ENCODE results near the gene EVC.

EVC gene

DNA sequence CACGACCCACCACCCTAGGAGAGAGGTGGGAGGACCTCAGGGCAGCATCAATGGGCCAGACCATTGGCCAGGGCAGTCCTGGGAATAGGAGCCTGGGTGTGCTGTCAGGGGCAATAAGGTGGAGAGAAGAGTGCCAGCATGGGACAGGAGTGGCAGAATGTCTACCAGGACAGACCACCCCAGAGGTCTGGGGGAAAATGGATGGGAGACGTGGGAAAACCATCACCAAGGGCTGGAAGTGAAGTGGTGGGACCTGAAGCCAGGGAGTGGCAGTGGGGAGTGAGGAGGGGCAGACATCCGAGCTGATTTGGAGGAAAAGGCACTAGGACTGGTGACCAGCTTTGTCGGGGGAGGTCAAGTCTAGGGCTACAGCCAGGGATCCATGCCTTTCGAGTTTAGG, 3.6 kb upstream of the EVC start:
- TF ChIP-seq L3MBTL2 (conservative IDR thresholded peaks at IDR 0.05) (no peak), HDGF (IDR thresholded peaks at IDR 0.05; ENCODE audit: borderline replicate concordance) (no peak), SP1 (IDR thresholded peaks at IDR 0.05) (no peak), CTBP1 (IDR thresholded peaks at IDR 0.05; ENCODE audit: borderline replicate concordance) (no peak)
- POLR2A ChIA-PET = no interaction called here
- no peak for DNase-seq (ENCODE audit: extremely low spot score)
- CTCF ChIA-PET = no interaction called here

DNA sequence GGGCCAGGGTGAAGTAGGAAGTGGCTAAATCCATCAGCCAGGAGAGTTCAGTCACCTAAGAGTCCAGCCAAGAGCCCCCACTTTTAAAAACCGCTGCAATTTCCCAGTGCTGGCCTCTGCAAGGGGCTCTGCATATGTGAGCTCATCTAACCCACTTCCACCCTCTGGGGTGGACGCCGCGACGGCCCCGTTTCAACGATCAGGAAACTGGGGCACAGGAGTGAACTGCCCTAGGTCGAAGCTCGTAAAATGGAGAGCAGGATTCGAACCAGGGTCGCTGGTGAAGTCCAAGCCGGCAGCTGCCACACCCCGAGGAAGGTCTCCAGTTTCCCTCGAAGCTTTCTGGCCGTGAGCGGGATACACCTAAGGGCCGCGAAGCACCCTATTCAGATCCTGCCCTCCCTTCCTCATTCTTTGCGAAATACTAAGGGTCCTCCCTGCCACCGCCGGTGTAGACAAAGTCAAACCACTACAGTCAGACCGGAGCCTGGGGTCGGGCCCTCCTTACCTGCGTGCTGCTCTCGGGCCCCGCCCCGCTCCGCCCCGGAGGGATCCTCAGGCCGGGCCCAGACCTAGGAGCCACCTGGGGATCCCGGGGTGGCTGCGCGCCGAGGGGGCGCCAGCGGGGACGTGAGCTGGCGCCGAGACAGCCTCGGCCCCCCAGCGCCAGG, 3.1 kb upstream of the EVC start:
- CTCF ChIA-PET = no interaction called here
- DNase-seq (ENCODE audit: extremely low spot score) = no peak
- POLR2A ChIA-PET = no interaction called here
- TF ChIP-seq LEF1 (IDR thresholded peaks at IDR 0.05; ENCODE audit: borderline replicate concordance) (no peak), ARNT (IDR thresholded peaks at IDR 0.05) (no peak), SUZ12 (IDR thresholded peaks at IDR 0.05) (no peak), HDGF (IDR thresholded peaks at IDR 0.05; ENCODE audit: borderline replicate concordance) (no peak), CTBP1 (IDR thresholded peaks at IDR 0.05; ENCODE audit: borderline replicate concordance) (no peak), FOXA1 (IDR thresholded peaks at IDR 0.05) (no peak), FOXK2 (IDR thresholded peaks at IDR 0.05) (no peak), BHLHE40 (IDR thresholded peaks at IDR 0.05; ENCODE audit: borderline replicate concordance) (no peak), SP1 (IDR thresholded peaks at IDR 0.05) (no peak), L3MBTL2 (conservative IDR thresholded peaks at IDR 0.05) (no peak), TARDBP (IDR thresholded peaks at IDR 0.05) (no peak), ZNF384 (IDR thresholded peaks at IDR 0.05) (no peak), FOXM1 (IDR thresholded peaks at IDR 0.05; ENCODE audit: borderline replicate concordance) (no peak)
- TF ChIP-seq, protein P1, sequence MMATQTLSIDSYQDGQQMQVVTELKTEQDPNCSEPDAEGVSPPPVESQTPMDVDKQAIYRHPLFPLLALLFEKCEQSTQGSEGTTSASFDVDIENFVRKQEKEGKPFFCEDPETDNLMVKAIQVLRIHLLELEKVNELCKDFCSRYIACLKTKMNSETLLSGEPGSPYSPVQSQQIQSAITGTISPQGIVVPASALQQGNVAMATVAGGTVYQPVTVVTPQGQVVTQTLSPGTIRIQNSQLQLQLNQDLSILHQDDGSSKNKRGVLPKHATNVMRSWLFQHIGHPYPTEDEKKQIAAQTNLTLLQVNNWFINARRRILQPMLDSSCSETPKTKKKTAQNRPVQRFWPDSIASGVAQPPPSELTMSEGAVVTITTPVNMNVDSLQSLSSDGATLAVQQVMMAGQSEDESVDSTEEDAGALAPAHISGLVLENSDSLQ (IDR thresholded peaks at IDR 0.05) = no peak

DNA sequence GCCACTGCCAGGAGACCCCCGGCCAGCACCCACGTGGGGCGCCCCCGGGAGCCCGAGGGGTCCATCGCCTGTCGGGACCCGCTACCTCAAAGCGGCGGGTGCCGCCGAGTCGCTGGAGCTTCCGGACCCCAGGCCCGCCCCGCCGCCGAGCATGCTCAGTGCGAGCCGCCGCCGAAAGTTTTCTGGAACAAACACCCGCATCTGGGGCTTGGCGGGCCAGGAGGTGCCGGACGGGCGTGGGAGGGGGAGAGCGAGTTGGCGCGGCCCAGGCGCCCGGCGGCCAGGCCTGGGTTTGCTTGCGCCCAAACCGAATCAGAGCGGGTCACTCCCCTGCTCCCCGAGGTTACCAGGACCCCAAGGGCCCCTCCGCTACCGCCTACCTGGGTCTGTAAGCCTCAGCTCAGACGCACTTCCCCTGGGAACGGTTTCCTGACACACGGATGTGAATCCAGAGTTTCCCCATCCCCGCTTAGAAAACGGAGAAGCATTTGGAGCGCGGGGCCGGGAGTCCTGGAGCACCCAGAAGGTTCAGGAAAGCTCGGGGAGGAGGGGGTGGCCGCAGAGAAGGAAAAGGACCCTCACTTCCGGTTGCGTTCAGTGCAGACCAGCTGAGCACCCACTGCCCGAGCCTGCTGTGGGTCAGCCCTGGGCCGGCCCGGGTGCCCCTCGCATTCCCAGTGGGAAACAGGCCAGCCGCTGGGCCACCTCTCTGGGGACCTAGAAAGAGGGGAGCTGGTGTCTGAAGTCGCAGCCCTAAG, 2.4 kb upstream of the EVC start, which contains the start of gene EVC2:
Gene EVC2, minus strand, starts transcription at position 111 of the 758 bp plus-strand sequence. Its CDS starts 46 bp downstream, at position 65.
- TF ChIP-seq NFRKB (IDR thresholded peaks at IDR 0.05) = no peak
- no peak for TF ChIP-seq SUZ12 (IDR thresholded peaks at IDR 0.05)
- no peak for TF ChIP-seq TARDBP (IDR thresholded peaks at IDR 0.05)
- no peak for TF ChIP-seq BHLHE40 (IDR thresholded peaks at IDR 0.05; ENCODE audit: borderline replicate concordance)
- TF ChIP-seq, protein P1 (IDR thresholded peaks at IDR 0.05) = no peak
- no peak for TF ChIP-seq L3MBTL2 (conservative IDR thresholded peaks at IDR 0.05)
- CTCF ChIA-PET = no interaction called here
- no peak for DNase-seq (ENCODE audit: extremely low spot score)
- POLR2A ChIA-PET = no interaction called here

DNA sequence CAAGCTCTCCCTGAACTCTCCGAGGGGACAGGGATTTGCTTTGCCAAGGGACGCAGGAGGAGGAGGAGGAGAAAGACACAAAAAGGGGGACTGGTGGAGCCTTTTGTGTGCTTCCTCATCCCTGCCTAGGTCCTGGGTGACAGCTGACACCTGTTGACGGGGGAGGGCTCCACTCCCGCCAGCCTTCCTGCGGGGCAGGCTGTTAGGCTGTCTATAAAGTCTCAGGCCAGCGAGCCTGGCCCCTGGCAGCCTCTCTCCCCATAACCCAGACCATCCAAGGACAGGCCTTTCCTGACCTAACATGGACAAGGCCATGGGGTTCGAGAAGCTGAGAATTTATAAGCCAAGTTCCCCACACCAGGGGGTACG, 1.8 kb upstream of the EVC start:
- ChIA-PET POLR2A (no interaction called here), CTCF (no interaction called here)
- TF ChIP-seq FOXK2 (IDR thresholded peaks at IDR 0.05) (no peak), TARDBP (IDR thresholded peaks at IDR 0.05) (no peak), CTBP1 (IDR thresholded peaks at IDR 0.05; ENCODE audit: borderline replicate concordance) (no peak), LEF1 (IDR thresholded peaks at IDR 0.05; ENCODE audit: borderline replicate concordance) (no peak)
- no peak for DNase-seq (ENCODE audit: extremely low spot score)

DNA sequence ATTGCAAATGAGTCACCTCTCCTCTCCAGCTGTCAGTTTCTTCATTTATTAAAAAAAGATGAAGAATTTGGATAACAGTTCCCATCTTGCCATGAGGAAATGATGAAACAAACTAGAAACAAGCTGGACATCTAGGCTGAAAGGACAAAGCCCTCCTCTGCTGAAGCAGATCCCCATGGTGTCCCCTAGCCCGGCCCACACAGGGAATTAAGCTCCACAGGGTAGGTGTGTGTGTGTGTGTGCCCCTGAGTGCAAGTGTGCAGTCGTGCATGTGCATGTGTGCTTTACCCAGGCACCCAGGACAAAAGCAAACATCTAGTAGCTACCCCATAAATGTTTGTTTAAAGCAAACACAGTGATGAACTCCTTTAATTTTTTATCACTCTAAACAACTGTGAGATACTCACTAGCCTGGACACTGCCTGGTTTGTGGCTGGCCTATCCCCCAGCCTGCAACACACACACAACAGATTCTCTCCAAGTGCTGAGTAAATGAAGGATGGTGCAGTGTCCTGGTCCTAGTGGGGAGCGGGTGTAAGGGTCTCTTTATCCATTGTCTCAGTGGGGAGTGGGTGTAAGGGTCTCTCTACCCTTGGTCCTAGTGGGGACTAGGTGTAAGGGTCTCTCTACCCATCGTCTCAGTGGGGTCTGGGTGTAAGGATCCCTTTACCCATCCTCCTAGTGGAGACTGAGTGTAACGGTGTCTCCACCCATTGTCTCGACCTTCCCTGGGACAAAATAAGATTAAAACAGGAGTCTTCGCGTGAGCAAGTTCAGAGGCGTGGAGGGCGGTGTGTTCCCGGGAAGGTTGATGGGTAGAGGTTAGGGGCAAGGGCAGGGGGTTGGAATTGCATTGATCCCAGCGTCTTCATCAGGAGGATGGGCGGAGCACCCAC, 688 bp upstream of the EVC start:
- ChIA-PET POLR2A (no interaction called here), CTCF (interaction anchor here (0.8 kb wide), 1 partner anchor 518 kb away, joined by 3 read pairs; no protein-coding TSS in a partner anchor)
- peak; percentile 59 for DNase-seq (ENCODE audit: extremely low spot score)
- TF ChIP-seq L3MBTL2 (conservative IDR thresholded peaks at IDR 0.05) (0 out of 2 replicates have a peak, but pooled peaks have one; percentile 37), ARNT (IDR thresholded peaks at IDR 0.05) (no peak)

DNA sequence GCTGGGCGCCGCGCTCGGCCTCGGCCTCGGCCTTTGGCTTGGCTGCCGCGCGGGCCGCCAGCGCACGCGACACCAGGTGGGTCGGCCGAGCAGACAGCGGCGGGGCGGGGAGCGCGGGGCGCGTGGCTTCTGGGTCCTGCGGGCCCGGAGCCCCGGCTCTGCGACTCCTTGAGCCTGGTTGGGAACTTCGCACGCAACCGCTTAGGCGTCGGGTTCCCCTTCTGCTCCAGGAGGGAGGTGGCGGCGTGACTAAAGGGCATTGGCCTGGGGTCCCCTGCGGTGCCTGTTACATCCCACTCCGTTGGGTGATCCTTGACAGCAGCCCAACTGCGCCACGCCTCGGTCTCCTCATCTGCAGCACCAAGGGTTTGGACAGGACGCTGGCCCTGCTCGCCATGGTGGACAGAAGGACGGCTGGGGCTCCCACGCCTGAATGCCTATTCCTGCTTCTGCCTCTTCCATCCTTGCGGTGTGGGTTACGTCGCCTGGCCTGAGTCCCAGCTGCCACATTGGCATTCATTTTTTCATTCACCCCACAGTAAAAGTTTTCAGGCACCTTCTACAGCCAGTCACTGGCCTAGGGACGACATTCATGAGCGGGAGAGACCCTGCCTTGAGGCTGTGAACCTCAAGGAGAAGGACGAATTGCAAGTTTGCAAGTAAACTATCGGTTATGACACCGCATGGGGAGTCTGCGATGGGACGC, 631 bp downstream of the EVC start:
- TF ChIP-seq LEF1 (IDR thresholded peaks at IDR 0.05; ENCODE audit: borderline replicate concordance) (no peak), NFRKB (IDR thresholded peaks at IDR 0.05) (no peak), FOXA1 (IDR thresholded peaks at IDR 0.05) (no peak), ZNF384 (IDR thresholded peaks at IDR 0.05) (no peak), L3MBTL2 (conservative IDR thresholded peaks at IDR 0.05) (peak; percentile 31; the same call in 1 of the 2 replicates), SUZ12 (IDR thresholded peaks at IDR 0.05) (no peak), BHLHE40 (IDR thresholded peaks at IDR 0.05; ENCODE audit: borderline replicate concordance) (no peak), ARNT (IDR thresholded peaks at IDR 0.05) (peak; percentile 60), CTBP1 (IDR thresholded peaks at IDR 0.05; ENCODE audit: borderline replicate concordance) (no peak)
- TF ChIP-seq, protein P1 (IDR thresholded peaks at IDR 0.05) = no peak
- CTCF ChIA-PET = no interaction called here
- POLR2A ChIA-PET = no interaction called here
- no peak for DNase-seq (ENCODE audit: extremely low spot score)
